ENCODE results near the gene RNF151. TPM values are rescaled to one million over a fixed set of nuclear protein-coding genes. Genes with fewer than 3 reads are reported as not detected.
A peak's percentile ranks its signal among the peaks of the same experiment; 100 is the strongest.

RNF151 gene
- total and polyA plus RNA-seq, 8 donors = 0.12 to 0.61 TPM; not detected in 6

DNA sequence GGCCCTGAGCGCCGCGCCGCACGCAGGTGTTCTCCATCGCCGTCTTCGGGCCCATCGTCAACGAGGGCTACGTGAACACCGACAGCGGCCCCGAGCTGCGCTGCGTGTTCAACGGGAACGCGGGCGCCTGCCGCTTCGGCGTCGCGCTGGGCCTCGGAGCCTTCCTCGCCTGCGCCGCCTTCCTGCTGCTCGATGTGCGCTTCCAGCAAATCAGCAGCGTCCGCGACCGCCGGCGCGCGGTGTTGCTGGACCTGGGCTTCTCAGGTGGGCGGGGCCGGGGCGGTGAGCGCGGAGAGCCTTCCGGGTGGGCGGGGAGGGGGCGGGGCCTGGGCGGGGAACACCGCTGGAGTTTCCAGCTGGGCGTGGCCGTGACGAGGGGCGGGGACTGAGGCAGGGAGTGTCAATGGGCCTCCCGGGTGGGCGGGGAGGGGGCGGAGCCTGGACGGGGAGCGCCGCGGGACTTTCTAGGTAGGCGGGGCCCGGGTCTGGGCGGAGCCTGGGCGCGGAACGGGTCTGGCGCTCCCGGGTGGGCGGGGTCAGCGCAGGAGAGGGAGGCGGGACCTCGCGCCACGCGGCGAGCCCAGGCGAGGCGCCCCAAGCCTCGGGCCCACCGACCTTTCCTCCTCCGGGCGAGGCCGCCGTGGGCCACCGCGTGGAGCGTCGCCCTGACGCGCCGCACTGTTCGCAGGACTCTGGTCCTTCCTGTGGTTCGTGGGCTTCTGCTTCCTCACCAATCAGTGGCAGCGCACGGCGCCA, 25.5 kb downstream of the RNF151 start:
- H3K27ac ChIP-seq = peak overlapping the region in 2 of 4 donors; percentile 37 to 50
- DNase-seq = peak; percentile 88 to 97 (median 96)
- FAIRE-seq = no peak
- 11 to 13% methylated on average over 63 to 96 of the region's 96 CpGs for WGBS, 2 donors
- no peaks in the 10 kb centered on the region for H3K9me3 ChIP-seq
- H3K4me1 ChIP-seq = peaks cover 10 to 17% (median 14%) of the 10 kb centered on the region in 3 donors
- TF ChIP-seq, protein P1, sequence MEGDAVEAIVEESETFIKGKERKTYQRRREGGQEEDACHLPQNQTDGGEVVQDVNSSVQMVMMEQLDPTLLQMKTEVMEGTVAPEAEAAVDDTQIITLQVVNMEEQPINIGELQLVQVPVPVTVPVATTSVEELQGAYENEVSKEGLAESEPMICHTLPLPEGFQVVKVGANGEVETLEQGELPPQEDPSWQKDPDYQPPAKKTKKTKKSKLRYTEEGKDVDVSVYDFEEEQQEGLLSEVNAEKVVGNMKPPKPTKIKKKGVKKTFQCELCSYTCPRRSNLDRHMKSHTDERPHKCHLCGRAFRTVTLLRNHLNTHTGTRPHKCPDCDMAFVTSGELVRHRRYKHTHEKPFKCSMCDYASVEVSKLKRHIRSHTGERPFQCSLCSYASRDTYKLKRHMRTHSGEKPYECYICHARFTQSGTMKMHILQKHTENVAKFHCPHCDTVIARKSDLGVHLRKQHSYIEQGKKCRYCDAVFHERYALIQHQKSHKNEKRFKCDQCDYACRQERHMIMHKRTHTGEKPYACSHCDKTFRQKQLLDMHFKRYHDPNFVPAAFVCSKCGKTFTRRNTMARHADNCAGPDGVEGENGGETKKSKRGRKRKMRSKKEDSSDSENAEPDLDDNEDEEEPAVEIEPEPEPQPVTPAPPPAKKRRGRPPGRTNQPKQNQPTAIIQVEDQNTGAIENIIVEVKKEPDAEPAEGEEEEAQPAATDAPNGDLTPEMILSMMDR (IDR thresholded peaks at IDR 0.05) = no peak
- peak; percentile 62 to 83 (median 80) for ATAC-seq
- H3K36me3 ChIP-seq = peaks cover 0 to 2% (median 0%) of the 10 kb centered on the region in 3 donors
- H3K4me3 ChIP-seq = peak overlapping the region in 3 of 4 donors; percentile 15 to 39 (median 21)
- intact Hi-C loops (cut with DNase I) = no loop called here
- H3K27me3 ChIP-seq = peaks cover 0 to 11% (median 0%) of the 10 kb centered on the region in 4 donors

DNA sequence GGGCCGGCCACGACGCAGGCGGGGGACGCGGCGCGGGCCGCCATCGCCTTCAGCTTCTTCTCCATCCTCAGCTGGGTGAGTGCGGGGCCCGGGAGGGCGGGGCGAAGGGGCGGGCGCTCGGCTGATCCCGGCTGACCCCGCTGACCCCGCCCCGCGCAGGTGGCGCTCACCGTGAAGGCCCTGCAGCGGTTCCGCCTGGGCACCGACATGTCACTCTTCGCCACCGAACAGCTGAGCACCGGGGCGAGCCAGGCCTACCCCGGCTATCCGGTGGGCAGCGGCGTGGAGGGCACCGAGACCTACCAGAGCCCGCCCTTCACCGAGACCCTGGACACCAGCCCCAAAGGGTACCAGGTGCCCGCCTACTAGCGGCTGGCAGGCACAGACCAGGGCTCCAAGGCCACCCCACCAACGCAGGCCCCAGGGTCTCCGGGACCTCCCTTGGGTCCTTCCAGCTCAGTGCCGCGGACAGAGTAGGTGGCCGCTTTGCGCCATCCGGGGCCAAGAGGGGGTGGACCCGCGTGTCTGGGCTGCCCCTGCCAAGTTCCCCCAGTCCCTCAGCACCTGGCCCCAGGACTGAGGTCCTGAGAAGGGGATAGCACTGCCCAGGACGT, 26.2 kb downstream of the RNF151 start:
- intact Hi-C loops (cut with DNase I) = no loop called here
- Histone ChIP-seq H3K36me3 (peaks cover 0 to 9% (median 0%) of the 10 kb centered on the region in 3 donors), H3K27me3 (peaks cover 0 to 11% (median 0%) of the 10 kb centered on the region in 4 donors), H3K4me1 (peaks cover 10 to 17% (median 14%) of the 10 kb centered on the region in 3 donors), H3K27ac (peak overlapping the region in 1 of 4 donors; percentile 13), H3K4me3 (no peak overlapping the region), H3K9me3 (no peaks in the 10 kb centered on the region)
- no peak for FAIRE-seq
- WGBS, 2 donors = 63 to 65% methylated on average over 45 to 50 of the region's 50 CpGs
- DNase-seq = peak in 2 of 6 donors; percentile 71 to 84
- no peak for ATAC-seq
- TF ChIP-seq, protein P1 (IDR thresholded peaks at IDR 0.05) = no peak

DNA sequence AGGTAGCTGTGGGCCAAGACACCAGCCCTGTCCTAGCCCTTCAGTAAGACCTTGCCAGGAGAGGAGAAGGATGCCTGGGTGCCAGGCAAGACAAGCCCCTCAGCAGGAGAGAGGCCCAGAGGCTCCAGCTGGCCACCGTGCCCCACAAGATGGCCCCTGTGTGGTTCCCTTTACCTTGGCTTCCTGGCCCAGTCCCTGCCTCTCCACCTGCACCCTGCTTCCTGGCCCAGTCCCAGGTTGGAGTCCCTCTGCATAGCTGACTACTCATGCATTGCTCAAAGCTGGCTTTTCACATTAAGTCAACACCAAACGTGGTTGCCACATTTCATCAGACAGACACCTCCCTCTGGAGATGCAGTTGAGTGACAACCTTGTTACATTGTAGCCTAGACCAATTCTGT, 27.1 kb downstream of the RNF151 start:
- H3K36me3 ChIP-seq = peaks cover 0 to 18% (median 6%) of the 10 kb centered on the region in 3 donors
- H3K27ac ChIP-seq = no peak overlapping the region
- H3K27me3 ChIP-seq = peaks cover 0 to 11% (median 0%) of the 10 kb centered on the region in 4 donors
- intact Hi-C loops (cut with DNase I) = no loop called here
- 38 to 62% methylated on average over 2 of the region's 2 CpGs for WGBS, 2 donors
- H3K9me3 ChIP-seq = no peaks in the 10 kb centered on the region
- peaks cover 10 to 17% (median 14%) of the 10 kb centered on the region in 3 donors for H3K4me1 ChIP-seq
- FAIRE-seq (no peak), DNase-seq (peak in 1 of 6 donors; percentile 56), ATAC-seq (no peak)
- TF ChIP-seq, protein P1 (IDR thresholded peaks at IDR 0.05) = no peak
- no peak overlapping the region for H3K4me3 ChIP-seq

DNA sequence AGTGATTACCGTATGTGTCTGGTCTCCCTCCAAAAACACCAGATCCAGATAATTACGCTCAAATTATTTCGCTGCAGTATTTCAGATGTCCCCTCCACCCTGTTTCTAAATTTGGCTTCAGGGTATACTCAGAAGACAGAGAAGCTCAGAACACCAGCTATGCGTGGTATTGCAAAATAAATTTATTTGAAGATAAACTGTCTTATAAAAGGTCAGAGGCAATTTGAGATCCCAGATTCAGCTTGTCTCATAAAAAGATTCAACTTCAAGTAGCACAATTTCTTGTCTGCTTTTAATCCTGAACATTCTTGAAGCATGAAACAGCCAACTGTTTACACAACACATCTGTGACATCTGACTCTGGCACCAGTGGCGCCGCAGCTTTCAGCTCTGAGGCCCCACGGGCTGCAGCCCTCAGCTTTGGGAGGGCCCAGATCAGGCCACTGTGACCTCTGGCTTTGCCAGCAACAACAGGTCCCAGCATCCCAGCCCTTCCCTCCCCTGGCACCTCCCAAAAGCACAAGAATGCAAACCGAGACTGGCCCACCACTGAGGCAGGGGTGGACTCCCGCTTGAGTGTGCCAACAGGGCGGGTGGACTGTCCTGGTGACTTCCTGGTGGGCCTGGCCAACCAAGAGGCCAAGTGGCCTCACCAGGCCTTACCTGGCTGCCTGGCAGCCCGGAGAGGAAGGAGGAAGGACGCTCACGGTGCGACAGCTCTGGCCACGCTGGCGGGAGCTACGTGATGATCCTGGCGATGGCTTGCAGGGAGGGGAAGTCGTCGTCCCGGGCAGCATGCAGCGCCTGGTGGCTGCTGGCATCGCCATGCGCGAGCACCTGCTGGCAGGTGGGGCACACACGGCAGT, 31.1 kb downstream of the RNF151 start:
- Histone ChIP-seq H3K27me3 (no peaks in the 10 kb centered on the region), H3K9me3 (no peaks in the 10 kb centered on the region), H3K4me1 (no peaks in the 10 kb centered on the region), H3K4me3 (no peak overlapping the region), H3K36me3 (peaks cover 19 to 57% (median 32%) of the 10 kb centered on the region in 3 donors), H3K27ac (no peak overlapping the region)
- no peak for FAIRE-seq
- TF ChIP-seq, protein P1 (IDR thresholded peaks at IDR 0.05) = no peak
- intact Hi-C loops (cut with DNase I) = no loop called here
- 87 to 89% methylated on average over 26 of the region's 26 CpGs for WGBS, 2 donors
- DNase-seq = peak in 3 of 6 donors; percentile 33 to 70 (median 49)
- peak in 1 of 4 donors; percentile 20 for ATAC-seq

All from pancreas (tissue), 10 donors.